DMS53 treated with DMSO at 0.1 percent for 48 hours (cell line): ENCODE measurements around the gene HDAC2.
A peak's percentile ranks its signal among the peaks of the same experiment; 100 is the strongest.
"Not testable (repeated sequence)": the region's sequence is repeated elsewhere in the genome, so short reads cannot be mapped to it uniquely, and the experiment has no call there.

Experiments
- DNase-seq: peaks from one replicate; lab custom pipeline; 2025; ENCODE audit not compliant: unreplicated experiment; lab: John Stamatoyannopoulos, UW

Gene HDAC2

GRCh38 chr6:113976806-113977205 is 5.9 kb upstream of the HDAC2 start:
- no peak for DNase-seq

GRCh38 chr6:113971741-113972140 is 793 bp upstream of the HDAC2 start:
- peak; percentile 11 for DNase-seq

- DNase-seq = peak; percentile 8
These were observed 802 bp downstream of the HDAC2 start for GRCh38 chr6:113969888-113970804.

- DNase-seq = no peak
These were observed 2.5 kb downstream of the HDAC2 start for GRCh38 chr6:113968472-113968871.

- DNase-seq = no peak
These were observed 3.2 kb downstream of the HDAC2 start for GRCh38 chr6:113967777-113968176.

GRCh38 chr6:113960795-113961194 is 10.2 kb downstream of the HDAC2 start:
- DNase-seq = no peak

GRCh38 chr6:113959235-113959634 is 11.7 kb downstream of the HDAC2 start:
- no peak for DNase-seq

GRCh38 chr6:113954653-113955052 is 16.3 kb downstream of the HDAC2 start:
- no peak for DNase-seq

DNA sequence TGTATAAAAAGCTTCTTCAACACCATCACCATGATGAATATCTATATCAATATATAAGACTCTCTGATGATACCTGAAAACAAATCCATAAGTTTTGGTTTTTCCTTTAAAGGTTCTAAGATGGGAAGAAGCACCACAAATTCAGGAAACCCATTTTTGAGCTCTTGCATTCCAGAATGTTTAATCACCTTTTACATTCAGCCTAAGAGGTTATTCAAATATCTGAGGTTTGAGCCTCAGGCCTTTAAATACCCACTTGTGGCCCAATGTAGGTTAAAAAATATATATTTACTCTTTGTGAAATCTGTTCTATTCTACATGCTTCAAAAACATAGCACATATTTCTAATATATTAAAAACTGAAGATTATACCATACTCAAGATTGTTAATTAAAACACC is 17.6 kb downstream of the HDAC2 start:
- no peak for DNase-seq

DNA sequence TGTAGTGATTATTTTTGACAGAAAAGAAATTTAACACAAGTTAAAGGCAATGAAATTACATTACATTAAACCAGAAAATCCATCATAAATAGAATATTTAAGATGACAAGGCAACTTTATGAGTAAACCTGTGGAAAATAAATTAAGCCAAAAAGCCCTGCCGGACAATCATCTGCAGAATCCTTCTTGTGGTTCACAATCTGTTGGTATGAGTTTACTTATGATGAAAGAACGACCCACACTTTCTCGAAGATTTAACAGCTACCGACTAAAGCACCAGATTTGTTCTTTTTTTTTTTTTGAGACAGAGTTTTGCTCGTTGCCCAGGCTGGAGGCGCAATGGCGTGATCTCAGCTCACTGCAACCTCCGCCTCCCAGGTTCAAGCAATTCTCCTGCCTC is 21.4 kb downstream of the HDAC2 start:
- DNase-seq = no peak

GRCh38 chr6:113944701-113945100 is 26.2 kb downstream of the HDAC2 start:
- DNase-seq = no peak

- DNase-seq = no peak
These were observed 31.1 kb downstream of the HDAC2 start for GRCh38 chr6:113939825-113940224.

- peak; percentile 52 for DNase-seq
These were observed 34.6 kb downstream of the HDAC2 start for GRCh38 chr6:113936093-113936934.

GRCh38 chr6:113934101-113934500 is 36.8 kb downstream of the HDAC2 start:
- DNase-seq = no peak

- DNase-seq = not testable (repeated sequence)
These were observed 39.0 kb downstream of the HDAC2 start for GRCh38 chr6:113931907-113932306.

- no peak for DNase-seq
These were observed 40.8 kb downstream of the HDAC2 start for GRCh38 chr6:113930183-113930582.

DNA sequence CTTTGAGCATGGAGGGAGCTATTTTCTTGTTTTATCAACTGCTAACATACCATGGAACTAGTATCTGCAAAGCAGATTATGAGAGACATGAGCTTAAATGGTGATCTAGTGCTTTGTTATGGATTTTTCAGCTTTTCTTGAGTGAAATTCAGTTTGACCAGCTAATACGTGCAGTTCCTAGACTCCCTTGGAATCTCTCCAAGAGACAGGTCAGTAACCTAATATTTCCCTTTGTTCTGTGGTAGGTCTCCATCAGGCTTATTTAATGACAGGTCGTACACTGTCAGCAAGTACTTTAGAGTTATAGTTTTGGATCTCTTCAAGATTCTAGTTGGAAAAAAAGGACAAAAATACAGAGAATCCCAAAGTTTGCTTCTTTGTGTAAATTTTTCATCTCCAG is 43.9 kb downstream of the HDAC2 start:
- peak; percentile 21 for DNase-seq

GRCh38 chr6:113925378-113925777 is 45.6 kb downstream of the HDAC2 start:
- DNase-seq = no peak

DNA sequence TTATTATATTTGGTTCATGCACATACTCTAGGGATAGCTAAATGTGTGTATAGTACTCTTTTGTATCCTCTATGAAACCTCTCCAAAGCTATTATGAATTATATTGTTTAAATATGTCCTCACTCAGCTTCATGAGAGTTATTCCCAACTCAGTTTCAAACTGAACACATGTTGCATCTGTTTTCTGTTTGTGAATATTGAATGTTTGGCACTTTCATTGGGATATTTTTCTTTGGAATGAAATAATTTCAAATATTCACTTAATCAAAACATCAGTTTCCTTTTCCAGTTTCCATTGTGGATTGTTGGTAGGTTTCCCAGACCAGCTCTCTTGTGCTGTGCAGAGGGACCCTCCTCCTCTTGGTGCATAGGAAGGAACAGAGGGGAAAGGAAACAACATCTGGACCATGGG is 46.6 kb downstream of the HDAC2 start:
- no peak for DNase-seq

DNA sequence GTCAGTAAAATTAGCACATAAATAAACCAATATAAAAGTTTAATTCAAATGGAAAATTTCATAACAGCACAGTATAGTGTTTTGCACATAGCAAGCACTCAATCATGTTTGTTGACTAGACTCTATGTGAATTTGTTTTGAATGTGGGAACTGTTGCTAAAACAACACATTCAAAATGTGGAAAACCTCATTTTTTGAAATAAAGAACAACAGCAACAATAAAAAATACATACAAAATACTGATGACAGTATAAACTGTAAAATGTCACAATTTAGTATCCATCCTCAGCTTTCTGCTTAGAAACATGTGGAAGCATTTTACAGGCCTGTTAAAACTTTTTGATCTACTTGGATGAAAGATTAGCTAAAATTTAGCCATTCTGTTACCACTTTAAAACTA is 47.4 kb downstream of the HDAC2 start:
- no peak for DNase-seq

DNA sequence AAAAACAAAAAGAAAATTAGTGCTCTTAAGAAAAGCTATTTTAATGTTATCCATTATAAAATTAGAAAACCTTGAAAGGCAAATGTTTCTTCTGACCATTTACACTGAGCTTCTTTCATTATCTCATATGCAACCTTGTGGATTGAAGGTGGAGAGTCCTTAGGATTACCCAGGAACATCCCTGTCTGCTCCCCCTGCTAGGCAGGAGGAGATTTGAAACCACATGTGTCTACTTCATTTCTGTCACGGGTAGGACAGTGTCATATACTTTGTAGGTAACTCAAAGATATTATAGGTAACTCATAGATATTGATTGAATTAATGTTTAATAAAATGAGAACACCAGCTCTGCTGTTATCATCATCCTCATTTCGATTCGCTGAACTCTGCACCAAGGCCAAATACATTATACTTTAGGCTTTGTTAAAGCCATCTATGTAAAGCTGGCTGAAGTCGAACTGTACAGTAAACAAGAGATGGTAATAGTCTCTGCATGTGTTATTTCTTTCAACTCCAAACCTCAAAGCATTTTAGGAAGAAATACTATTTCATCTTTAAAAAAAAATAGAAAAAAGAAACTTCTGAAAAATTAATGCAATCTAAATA is 49.5 kb downstream of the HDAC2 start:
- no peak for DNase-seq
